WTC11 (cell line): ENCODE measurements around the gene STUB1. TPM values are rescaled to one million over a fixed set of nuclear protein-coding genes. Genes with fewer than 3 reads are reported as not detected.

Experiments used
- ATAC-seq: fragments of 200-7000 bp; cut with Tn5 transposase; 2 replicates; pipeline ENCODE4 v1.10.0; 2021; ENCODE audit warnings: mild to moderate bottlenecking, moderate library complexity
- CTCF ChIA-PET: fragments of 300-600 bp; sonication (Branson Sonifier 250); formaldehyde crosslinking; loops from one replicate; lab custom pipeline; 2021; ENCODE audit warnings: antibody characterized with exemption; lab: Charles Lee
- POLR2A ChIA-PET: fragments of 350-600 bp; sonication (Branson Sonifier 250); formaldehyde crosslinking; loops from one replicate; lab custom pipeline; 2021; ENCODE audit warnings: antibody characterized with exemption; lab: Charles Lee
- DNase-seq: peaks from one replicate; pipeline ENCODE4 v3.0.0; 2021; ENCODE audit warnings: low spot score
- H3K27ac Mint-ChIP-seq: 2 replicates; pipeline ENCODE4 v1.8.0; 2021; ENCODE audit warnings: mixed read lengths
- H3K27me3 Mint-ChIP-seq: 2 replicates; pipeline ENCODE4 v1.8.0; 2021; ENCODE audit warnings: low read depth, mild to moderate bottlenecking, moderate library complexity, mixed read lengths
- H3K36me3 Mint-ChIP-seq: 2 replicates; pipeline ENCODE4 v1.8.0; 2021; ENCODE audit warnings: mixed read lengths
- H3K4me1 Mint-ChIP-seq: 2 replicates; pipeline ENCODE4 v1.8.0; 2022; ENCODE audit warnings: mixed read lengths
- H3K4me3 Mint-ChIP-seq: 2 replicates; pipeline ENCODE4 v1.8.0; 2021; ENCODE audit warnings: mild to moderate bottlenecking, moderate library complexity, mixed read lengths
- H3K9me3 Mint-ChIP-seq: 2 replicates; pipeline ENCODE4 v1.8.0; 2021; ENCODE audit warnings: mixed read lengths
- AR ChIP-seq: fragments of 250-450 bp; sonication (Bioruptor Pico); IDR thresholded peaks from 2 replicates; pipeline ENCODE4 v1.9.0; 2021; ENCODE audit warnings: mild to moderate bottlenecking
- ATF2 ChIP-seq: sonication (generic); formaldehyde crosslinking; IDR thresholded peaks from 2 replicates; pipeline ENCODE4 v1.8.1; 2022; ENCODE audit warnings: low read depth, missing genetic modification reagents, borderline replicate concordance
- ATF3 ChIP-seq: sonication (generic); formaldehyde crosslinking; conservative IDR thresholded peaks from 2 replicates; pipeline ENCODE4 v1.8.1; 2022; ENCODE audit warnings: mild to moderate bottlenecking, missing genetic modification reagents
- ATF6 ChIP-seq: sonication (generic); formaldehyde crosslinking; IDR thresholded peaks from 2 replicates; pipeline ENCODE4 v1.8.1; 2023; ENCODE audit warnings: mild to moderate bottlenecking, missing genetic modification reagents
- CBFB ChIP-seq: sonication (generic); formaldehyde crosslinking; IDR thresholded peaks from 2 replicates; pipeline ENCODE4 v1.8.1; 2022; ENCODE audit warnings: mild to moderate bottlenecking, low read depth, missing genetic modification reagents
- CREB1 ChIP-seq: sonication (generic); formaldehyde crosslinking; IDR thresholded peaks from 2 replicates; pipeline ENCODE4 v1.8.0; 2023; ENCODE audit warnings: mild to moderate bottlenecking, missing genetic modification reagents
- E2F1 ChIP-seq: sonication (generic); formaldehyde crosslinking; IDR thresholded peaks from 2 replicates; pipeline ENCODE4 v1.8.0; 2022; ENCODE audit warnings: mild to moderate bottlenecking, missing genetic modification reagents
- ELF4 ChIP-seq: sonication (generic); formaldehyde crosslinking; IDR thresholded peaks from 2 replicates; pipeline ENCODE4 v1.8.1; 2022; ENCODE audit warnings: low read depth, mild to moderate bottlenecking, moderate library complexity, missing genetic modification reagents
- FOXJ3 ChIP-seq: sonication (generic); formaldehyde crosslinking; IDR thresholded peaks from 2 replicates; pipeline ENCODE4 v1.9.0; 2021; ENCODE audit warnings: missing genetic modification reagents, mild to moderate bottlenecking, borderline replicate concordance
- HMGA2 ChIP-seq: fragments of 250-450 bp; sonication (Bioruptor Pico); IDR thresholded peaks from 2 replicates; pipeline ENCODE4 v1.4.0; 2021; ENCODE audit warnings: mild to moderate bottlenecking, moderate library complexity
- MLX ChIP-seq: sonication (generic); formaldehyde crosslinking; IDR thresholded peaks from 2 replicates; pipeline ENCODE4 v1.8.1; 2023; ENCODE audit warnings: mild to moderate bottlenecking, missing genetic modification reagents, moderate library complexity
- MYBL2 ChIP-seq: sonication (generic); formaldehyde crosslinking; IDR thresholded peaks from 2 replicates; pipeline ENCODE4 v1.8.1; 2023; ENCODE audit warnings: mild to moderate bottlenecking, moderate library complexity, missing genetic modification reagents
- NFATC4 ChIP-seq: fragments of 250-450 bp; sonication (Bioruptor Pico); IDR thresholded peaks from 2 replicates; pipeline ENCODE4 v1.9.0; 2021; ENCODE audit warnings: mild to moderate bottlenecking
- SMAD3 ChIP-seq: sonication (generic); formaldehyde crosslinking; IDR thresholded peaks from 2 replicates; pipeline ENCODE4 v1.8.0; 2022; ENCODE audit warnings: missing genetic modification reagents, mild to moderate bottlenecking, borderline replicate concordance
- TP53 ChIP-seq: sonication (generic); formaldehyde crosslinking; IDR thresholded peaks from 2 replicates; pipeline ENCODE4 v1.8.1; 2023; ENCODE audit warnings: mild to moderate bottlenecking, missing genetic modification reagents
- USF2 ChIP-seq: sonication (generic); formaldehyde crosslinking; IDR thresholded peaks from 2 replicates; pipeline ENCODE4 v1.8.1; 2023; ENCODE audit warnings: mild to moderate bottlenecking, missing genetic modification reagents, moderate library complexity
- ZNF281 ChIP-seq: sonication (generic); formaldehyde crosslinking; IDR thresholded peaks from 2 replicates; pipeline ENCODE4 v1.8.0; 2023; ENCODE audit warnings: mild to moderate bottlenecking, missing genetic modification reagents
- ZNF317 ChIP-seq: sonication (generic); formaldehyde crosslinking; IDR thresholded peaks from 2 replicates; pipeline ENCODE4 v1.8.1; 2023; ENCODE audit warnings: low read depth, mild to moderate bottlenecking, moderate library complexity, missing genetic modification reagents, borderline replicate concordance
- ZNF512 ChIP-seq: sonication (generic); formaldehyde crosslinking; IDR thresholded peaks from 2 replicates; pipeline ENCODE4 v1.8.1; 2022; ENCODE audit warnings: missing genetic modification reagents, borderline replicate concordance
- total RNA-seq: library from RNA; stranded (reverse); gene quantifications from 3 replicates; pipeline ENCODE4 v1.2.3, GENCODE V29; 2021

Gene STUB1
- total RNA-seq, 1 experiment from 2014 or later, result 88.2 TPM

- no peak overlapping the region for H3K4me3 Mint-ChIP-seq
- ATAC-seq (no peak), DNase-seq (no peak)
- ChIA-PET POLR2A (no interaction called here), CTCF (interaction anchor here (0.7 to 1.7 kb wide), 12 partner anchors 8 to 168 kb away, joined by 3 to 12 read pairs (median 4); partner anchors contain the start of genes CHTF18, RHBDL1, RHOT2 and RPUSD1)
- H3K9me3 Mint-ChIP-seq, result no peaks in the 10 kb centered on the region
- no peak overlapping the region for H3K27ac Mint-ChIP-seq
- H3K36me3 Mint-ChIP-seq, result peaks cover 17% of the 10 kb centered on the region
- H3K27me3 Mint-ChIP-seq, result peaks cover 9% of the 10 kb centered on the region
- H3K4me1 Mint-ChIP-seq, result peaks cover 13% of the 10 kb centered on the region
- TF ChIP-seq NFATC4 (CRISPR knock-in tag), result no peak
- TF ChIP-seq ZNF512 (CRISPR knock-in tag), result no peak
- TF ChIP-seq AR (CRISPR knock-in tag), result no peak
- TF ChIP-seq ZNF317 (CRISPR knock-in tag), result no peak
- no peak for TF ChIP-seq MYBL2 (CRISPR knock-in tag)
- TF ChIP-seq SMAD3 (CRISPR knock-in tag), result no peak
- TF ChIP-seq ATF3 (CRISPR knock-in tag), result no peak
- no peak for TF ChIP-seq CBFB (CRISPR knock-in tag)
- no peak for TF ChIP-seq CREB1 (CRISPR knock-in tag)
- no peak for TF ChIP-seq ATF2 (CRISPR knock-in tag)
- TF ChIP-seq ATF6 (CRISPR knock-in tag), result no peak
- TF ChIP-seq USF2 (CRISPR knock-in tag), result no peak
- TF ChIP-seq FOXJ3 (CRISPR knock-in tag), result no peak
- no peak for TF ChIP-seq ZNF281 (CRISPR knock-in tag)
- TF ChIP-seq ELF4 (CRISPR knock-in tag), result no peak
- no peak for TF ChIP-seq HMGA2 (CRISPR knock-in tag)
- no peak for TF ChIP-seq E2F1 (CRISPR knock-in tag)
- TF ChIP-seq TP53 (CRISPR knock-in tag), result no peak
- no peak for TF ChIP-seq MLX (CRISPR knock-in tag)
Measured at GRCh38 chr16:686459-687260, 6.5 kb downstream of the STUB1 start.
